Neural cell (in vitro differentiated cells): ENCODE measurements around the gene SNRPF. TPM values are rescaled to one million over a fixed set of nuclear protein-coding genes. Genes with fewer than 3 reads are reported as not detected.

Experiments
- H2AFZ ChIP-seq: fragments of 200-600, 300-800 bp; sonication (generic), shearing (Covaris generic); 2 replicates; pipeline ENCODE4 v1.6.0; 2014; ENCODE audit warnings: low read depth, mild to moderate bottlenecking, antibody characterized with exemption, low read length, moderate library complexity
- H3F3A ChIP-seq: fragments of 200-600 bp; shearing (Covaris generic); 2 replicates; pipeline ENCODE4 v1.6.1; 2016; ENCODE audit warnings: mild to moderate bottlenecking, moderate library complexity, mixed read lengths, antibody characterized with exemption, low read length; ENCODE audit not compliant: insufficient read depth, poor library complexity, severe bottlenecking
- H3K27ac ChIP-seq: fragments of 200-600, 300-800 bp; sonication (generic), shearing (Covaris generic); 2 replicates; pipeline ENCODE4 v1.5.1; 2014; ENCODE audit warnings: mild to moderate bottlenecking, low read length, moderate library complexity
- H3K27me3 ChIP-seq: fragments of 300-800, 200-600 bp; sonication (generic), shearing (Covaris generic); 2 replicates; pipeline ENCODE4 v1.6.0; 2014; ENCODE audit warnings: mild to moderate bottlenecking, low read depth, low read length, moderate library complexity; ENCODE audit not compliant: insufficient read depth
- H3K36me3 ChIP-seq: fragments of 300-800, 200-600 bp; sonication (generic), shearing (Covaris generic); 2 replicates; pipeline ENCODE4 v1.5.1; 2014; ENCODE audit warnings: mild to moderate bottlenecking, antibody characterized with exemption, low read length, moderate library complexity; ENCODE audit not compliant: insufficient read depth
- H3K4me2 ChIP-seq: fragments of 300-800, 200-600 bp; sonication (generic), shearing (Covaris generic); 2 replicates; pipeline ENCODE4 v1.6.0; 2014; ENCODE audit warnings: mild to moderate bottlenecking, low read length
- H3K4me3 ChIP-seq: fragments of 300-800, 200-600 bp; sonication (generic), shearing (Covaris generic); 2 replicates; pipeline ENCODE4 v1.5.1; 2014; ENCODE audit warnings: mild to moderate bottlenecking, low read length, moderate library complexity
- H3K79me2 ChIP-seq: fragments of 200-600 bp; shearing (Covaris generic); replicated peaks from 2 replicates; pipeline ENCODE4 v1.6.0; 2014; ENCODE audit warnings: mild to moderate bottlenecking, low read length, moderate library complexity; ENCODE audit not compliant: insufficient read depth
- H3K9ac ChIP-seq: fragments of 300-800, 200-600 bp; sonication (generic), shearing (Covaris generic); 2 replicates; pipeline ENCODE4 v1.6.1; 2016; ENCODE audit warnings: mild to moderate bottlenecking, low read length, mixed read lengths
- H3K9me2 ChIP-seq: fragments of 200-600 bp; shearing (Covaris generic); 2 replicates; pipeline ENCODE4 v1.6.1; 2016; ENCODE audit warnings: mild to moderate bottlenecking, low read length, mixed read lengths; ENCODE audit not compliant: insufficient read depth
- H3K9me3 ChIP-seq: fragments of 200-600, 300-800 bp; sonication (generic), shearing (Covaris generic); 2 replicates; pipeline ENCODE4 v1.6.1; 2016; ENCODE audit warnings: mild to moderate bottlenecking, mixed run types, low read length, moderate library complexity, mixed read lengths
- H4K20me1 ChIP-seq: fragments of 200-600 bp; shearing (Covaris generic); 2 replicates; pipeline ENCODE4 v1.6.1; 2016; ENCODE audit warnings: mild to moderate bottlenecking, mixed run types; ENCODE audit not compliant: insufficient read depth
- CTCF ChIP-seq: fragments of 450-650 bp; IDR thresholded peaks from 2 replicates; pipeline ENCODE4 v1.5.1; 2014; ENCODE audit warnings: antibody characterized with exemption, mild to moderate bottlenecking, moderate library complexity; ENCODE audit not compliant: poor library complexity, severe bottlenecking
- EP300 ChIP-seq: fragments of 450-650 bp; conservative IDR thresholded peaks from 2 replicates; pipeline ENCODE4 v1.6.1; 2014; ENCODE audit warnings: antibody characterized with exemption, mild to moderate bottlenecking, moderate library complexity; ENCODE audit not compliant: poor library complexity, severe bottlenecking
- EZH2 ChIP-seq: fragments of 200-600, 300-800 bp; shearing (Covaris generic), sonication (generic); IDR thresholded peaks from 2 replicates; pipeline ENCODE4 v1.6.1; 2014; ENCODE audit warnings: antibody characterized with exemption, low read length, borderline replicate concordance, mild to moderate bottlenecking; ENCODE audit not compliant: insufficient read depth, poor library complexity, severe bottlenecking
- MXI1 ChIP-seq: fragments of 450-650 bp; conservative IDR thresholded peaks from 2 replicates; pipeline ENCODE4 v1.6.1; 2014; ENCODE audit warnings: antibody characterized with exemption, mild to moderate bottlenecking; ENCODE audit not compliant: poor library complexity, severe bottlenecking
- POLR2AphosphoS5 ChIP-seq: IDR thresholded peaks from 2 replicates; pipeline ENCODE4 v1.6.1; 2012
- RAD21 ChIP-seq: fragments of 450-650 bp; conservative IDR thresholded peaks from 2 replicates; pipeline ENCODE4 v1.6.1; 2014; ENCODE audit warnings: antibody characterized with exemption, mild to moderate bottlenecking, moderate library complexity
- REST ChIP-seq: IDR thresholded peaks from 2 replicates; pipeline ENCODE4 v1.6.1; 2012; ENCODE audit warnings: borderline replicate concordance
- SMC3 ChIP-seq: fragments of 450-650 bp; conservative IDR thresholded peaks from 2 replicates; pipeline ENCODE4 v1.6.1; 2014; ENCODE audit warnings: antibody characterized with exemption, mild to moderate bottlenecking, moderate library complexity; ENCODE audit not compliant: poor library complexity
- TAF1 ChIP-seq: IDR thresholded peaks from 2 replicates; pipeline ENCODE4 v1.6.1; 2012; ENCODE audit warnings: low read depth
- polyA plus RNA-seq: library from polyadenylated mRNA; depleted of rRNA; stranded (reverse); fragments of >200 nt; gene quantifications from 2 replicates; pipeline ENCODE4 v1.2.3, GENCODE V29; 2014

The SNRPF gene
- polyA plus RNA-seq, 1 donor from 2014 or later: 42.1 TPM

- Histone ChIP-seq H2AFZ (no peak overlapping the region), H4K20me1 (no peaks in the 10 kb centered on the region), H3F3A (no peaks in the 10 kb centered on the region), H3K4me3 (no peak overlapping the region), H3K4me2 (no peak overlapping the region), H3K9me2 (no peaks in the 10 kb centered on the region), H3K27me3 (no peaks in the 10 kb centered on the region), H3K9ac (no peak overlapping the region), H3K36me3 (peaks cover 29% of the 10 kb centered on the region), H3K9me3 (peaks cover 3% of the 10 kb centered on the region), H3K79me2 (peaks cover 47% of the 10 kb centered on the region), H3K27ac (no peak overlapping the region)
- no peak for TF ChIP-seq RAD21
- no peak for TF ChIP-seq CTCF
- TF ChIP-seq MXI1: no peak
- no peak for TF ChIP-seq EZH2
- no peak for TF ChIP-seq POLR2AphosphoS5
- TF ChIP-seq SMC3: no peak
- no peak for TF ChIP-seq EP300
- no peak for TF ChIP-seq TAF1
- no peak for TF ChIP-seq REST
Observed at GRCh38 chr12:95863337-95863736, 4.6 kb downstream of the SNRPF start.

DNA sequence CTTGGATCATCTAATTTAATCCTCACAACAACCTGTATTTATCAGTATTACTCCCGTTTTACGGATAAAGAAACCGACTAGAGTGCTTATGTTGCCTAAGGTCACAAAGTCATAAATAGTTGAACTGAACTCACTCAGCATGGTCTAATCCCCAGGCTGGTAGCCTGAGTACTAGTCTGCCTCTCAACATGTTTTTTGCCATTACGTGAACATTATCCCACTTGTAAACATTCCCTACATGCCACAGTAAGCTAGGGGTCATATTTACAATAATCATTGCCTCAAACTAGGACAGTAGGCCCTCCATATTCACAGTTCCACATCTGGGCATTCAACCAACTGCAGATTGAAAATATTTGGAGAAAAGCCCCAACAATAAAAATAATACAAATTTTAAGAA is 12.1 kb downstream of the SNRPF start:
- Histone ChIP-seq H3K9me3 (no peaks in the 10 kb centered on the region), H4K20me1 (no peaks in the 10 kb centered on the region), H3K36me3 (peaks cover 4% of the 10 kb centered on the region), H3F3A (no peaks in the 10 kb centered on the region), H3K4me3 (no peak overlapping the region), H3K27ac (no peak overlapping the region), H3K4me2 (no peak overlapping the region), H3K9me2 (no peaks in the 10 kb centered on the region), H2AFZ (no peak overlapping the region), H3K9ac (no peak overlapping the region), H3K27me3 (no peaks in the 10 kb centered on the region), H3K79me2 (no peaks in the 10 kb centered on the region)
- no peak for TF ChIP-seq MXI1
- TF ChIP-seq CTCF: no peak
- no peak for TF ChIP-seq TAF1
